Prostate gland (tissue), 2 donors: ENCODE data around the gene MAMDC2. TPM values are rescaled to one million over a fixed set of nuclear protein-coding genes. Genes with fewer than 3 reads are reported as not detected.

Experiments
- DNase-seq: peaks from one replicate; pipeline ENCODE4 v3.0.0-alpha.2; 2019; ENCODE audit warnings: low spot score
- H3K27ac ChIP-seq, 2 donors: fragments of 200-600 bp; sonication (generic); 2 replicates each; pipeline ENCODE4 v1.5.1; 2017 to 2019
- H3K27me3 ChIP-seq: fragments of 200-600 bp; sonication (generic); replicated peaks from 2 replicates; pipeline ENCODE4 v1.5.1; 2019; ENCODE audit not compliant: insufficient read depth
- H3K36me3 ChIP-seq, 2 donors: fragments of 200-600 bp; sonication (generic); 1 replicate in 1 of 2; 2 replicates in 1 of 2; pipeline versions ENCODE4 v1.5.1 to v1.8.1; 2017 to 2019
- H3K4me1 ChIP-seq: fragments of 200-600 bp; sonication (generic); replicated peaks from 2 replicates; pipeline ENCODE4 v1.5.1; 2019
- H3K4me3 ChIP-seq, 2 donors: fragments of 200-600 bp; sonication (generic); 2 replicates each; pipeline ENCODE4 v1.5.1; 2017 to 2019
- H3K9me3 ChIP-seq: fragments of 200-600 bp; sonication (generic); 2 replicates; pipeline ENCODE4 v1.5.1; 2017
- CTCF ChIP-seq, 4 experiments: fragments of 200-600 bp in 2 of 4; fragments of 450-650 bp in 2 of 4; sonication (generic) in 2 of 4; IDR thresholded peaks; 1 replicate in 3 of 4; 2 replicates in 1 of 4; pipeline ENCODE4 v1.5.1; 2016 to 2019; ENCODE audit warnings: antibody characterized with exemption in 4 of 4, mild to moderate bottlenecking in 2 of 4, moderate library complexity in 2 of 4
- POLR2A ChIP-seq: fragments of 450-650 bp; IDR thresholded peaks from one replicate; pipeline ENCODE4 v1.6.1; 2016; ENCODE audit warnings: antibody characterized with exemption, mild to moderate bottlenecking
- POLR2AphosphoS5 ChIP-seq: sonication (generic); formaldehyde crosslinking; IDR thresholded peaks from one replicate; pipeline ENCODE4 v1.6.1; 2017; ENCODE audit warnings: antibody characterized with exemption
- WGBS: methylation state at CpG from one replicate; pipeline ENCODE4 v1.1.5; 2018; 5-methylcytosine and 5-hydroxymethylcytosine counted together
- intact Hi-C: fragments of 100-400 bp; cut with DNase I; formaldehyde crosslinking; loops from one replicate; pipeline ENCODE4 v1.14.2; 2022
- total RNA-seq, 2 donors: library from RNA; depleted of rRNA; stranded (reverse); fragments of >200 nt; gene quantifications; one replicate each; pipeline ENCODE4 v1.1.0, GENCODE V29; 2016

Gene MAMDC2
- total RNA-seq, 2 donors from 2014 or later: 4.2 to 33.8 TPM

GRCh38 chr9:70060883-70061507, 17.3 kb downstream of the MAMDC2 start:
- H3K4me1 ChIP-seq: no peaks in the 10 kb centered on the region
- no peak for TF ChIP-seq POLR2AphosphoS5
- TF ChIP-seq POLR2A: no peak
- TF ChIP-seq CTCF (IDR thresholded peaks at IDR 0.05): no peak
- no peaks in the 10 kb centered on the region for H3K9me3 ChIP-seq
- H3K36me3 ChIP-seq: no peaks in the 10 kb centered on the region
- DNase-seq: no peak
- H3K27ac ChIP-seq: no peak overlapping the region
- intact Hi-C loops: no loop called here
- H3K4me3 ChIP-seq: no peak overlapping the region
- no peaks in the 10 kb centered on the region for H3K27me3 ChIP-seq

GRCh38 chr9:70061776-70062175, 18.1 kb downstream of the MAMDC2 start:
- no peak overlapping the region for H3K27ac ChIP-seq
- H3K4me3 ChIP-seq: no peak overlapping the region
- no peaks in the 10 kb centered on the region for H3K36me3 ChIP-seq
- H3K4me1 ChIP-seq: no peaks in the 10 kb centered on the region
- DNase-seq: no peak
- intact Hi-C loops: no loop called here
- no peaks in the 10 kb centered on the region for H3K9me3 ChIP-seq
- 100% methylated on average over 1 of the region's 1 CpG for WGBS
- H3K27me3 ChIP-seq: no peaks in the 10 kb centered on the region
- TF ChIP-seq POLR2A: no peak
- no peak for TF ChIP-seq CTCF (IDR thresholded peaks at IDR 0.05)

- Histone ChIP-seq H3K27ac (no peak overlapping the region), H3K9me3 (no peaks in the 10 kb centered on the region), H3K27me3 (no peaks in the 10 kb centered on the region), H3K4me1 (no peaks in the 10 kb centered on the region), H3K4me3 (no peak overlapping the region), H3K36me3 (no peaks in the 10 kb centered on the region)
- TF ChIP-seq POLR2AphosphoS5 (no peak), CTCF (IDR thresholded peaks at IDR 0.05) (no peak), POLR2A (no peak)
- DNase-seq: no peak
- intact Hi-C loops: no loop called here
- WGBS: 95% methylated on average over 1 of the region's 1 CpG
These were observed 20.8 kb downstream of the MAMDC2 start for GRCh38 chr9:70064496-70064895.

- no peak for DNase-seq
- Histone ChIP-seq H3K27ac (no peak overlapping the region), H3K4me3 (no peak overlapping the region), H3K36me3 (no peaks in the 10 kb centered on the region), H3K4me1 (no peaks in the 10 kb centered on the region), H3K27me3 (no peaks in the 10 kb centered on the region), H3K9me3 (no peaks in the 10 kb centered on the region)
- intact Hi-C loops: loop anchor here (5.0 kb wide), 1 partner anchor 47 kb away; no protein-coding TSS in a partner anchor
- TF ChIP-seq POLR2A: no peak
- WGBS: 52% methylated on average over 2 of the region's 2 CpGs
These were observed 21.9 kb downstream of the MAMDC2 start for GRCh38 chr9:70065572-70065971.

GRCh38 chr9:70066418-70066817, 22.8 kb downstream of the MAMDC2 start:
- no peak for DNase-seq
- no peak for TF ChIP-seq CTCF (IDR thresholded peaks at IDR 0.05)
- TF ChIP-seq POLR2A: no peak
- TF ChIP-seq POLR2AphosphoS5: no peak
- intact Hi-C loops: loop anchor here (5.0 kb wide), 1 partner anchor 46 kb away; no protein-coding TSS in a partner anchor
- Histone ChIP-seq H3K4me1 (no peaks in the 10 kb centered on the region), H3K9me3 (no peaks in the 10 kb centered on the region), H3K27ac (peak overlapping the region in 1 of 2 donors; percentile 44), H3K27me3 (no peaks in the 10 kb centered on the region), H3K36me3 (no peaks in the 10 kb centered on the region), H3K4me3 (no peak overlapping the region)
- WGBS: 97% methylated on average over 4 of the region's 4 CpGs
